IPS-15b (cell line): Measurements from ENCODE around the gene ACSL3.

ENCODE experiments used
- H3K27me3 ChIP-seq: one replicate; pipeline ENCODE4 v1.6.1; 2013; ENCODE audit warnings: low read length; ENCODE audit not compliant: control insufficient read depth, insufficient read depth
- H3K36me3 ChIP-seq: one replicate; pipeline ENCODE4 v1.6.1; 2013; ENCODE audit warnings: low read length; ENCODE audit not compliant: control insufficient read depth, insufficient read depth
- H3K4me1 ChIP-seq: one replicate; pipeline ENCODE4 v1.6.1; 2013; ENCODE audit warnings: mild to moderate bottlenecking, low read length; ENCODE audit not compliant: control insufficient read depth, insufficient read depth
- H3K4me3 ChIP-seq: one replicate; pipeline ENCODE4 v1.5.1; 2013; ENCODE audit warnings: low read depth, low read length
- H3K9ac ChIP-seq: one replicate; pipeline ENCODE4 v1.6.1; 2013; ENCODE audit warnings: low read depth, mild to moderate bottlenecking, low read length
- H3K9me3 ChIP-seq: one replicate; pipeline ENCODE4 v1.6.1; 2013; ENCODE audit warnings: mild to moderate bottlenecking, low read length; ENCODE audit not compliant: control insufficient read depth, insufficient read depth

ACSL3 gene

DNA sequence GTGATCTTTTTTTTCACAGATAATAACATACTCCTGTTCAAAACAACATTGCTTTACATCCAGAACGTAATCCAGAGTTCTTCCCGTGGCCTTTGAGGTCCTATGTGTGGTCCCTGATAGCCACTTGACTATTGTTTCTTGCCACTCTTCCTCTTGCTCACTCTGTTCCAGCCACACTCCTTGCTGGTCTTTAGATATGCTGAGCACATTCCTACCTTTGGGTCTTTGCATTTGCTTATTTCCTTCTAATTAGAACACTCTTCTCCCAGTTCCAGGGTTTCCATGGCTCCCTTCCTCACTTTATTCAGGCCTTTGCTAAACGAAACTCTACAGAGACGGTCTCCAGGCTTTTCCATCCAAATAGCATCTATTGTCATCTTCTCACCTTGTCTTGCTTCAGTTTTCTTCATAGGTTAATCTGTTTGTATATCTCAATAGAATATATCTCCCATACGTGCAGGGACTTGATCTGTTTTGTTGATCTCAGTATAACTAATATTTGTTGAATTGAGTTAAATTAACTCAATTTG is 59.9 kb downstream of the ACSL3 start:
- Histone ChIP-seq H3K36me3 (peaks cover 2% of the 10 kb centered on the region), H3K4me1 (peaks cover 5% of the 10 kb centered on the region), H3K4me3 (no peak overlapping the region), H3K27me3 (no peaks in the 10 kb centered on the region), H3K9me3 (no peaks in the 10 kb centered on the region), H3K9ac (no peak overlapping the region)

DNA sequence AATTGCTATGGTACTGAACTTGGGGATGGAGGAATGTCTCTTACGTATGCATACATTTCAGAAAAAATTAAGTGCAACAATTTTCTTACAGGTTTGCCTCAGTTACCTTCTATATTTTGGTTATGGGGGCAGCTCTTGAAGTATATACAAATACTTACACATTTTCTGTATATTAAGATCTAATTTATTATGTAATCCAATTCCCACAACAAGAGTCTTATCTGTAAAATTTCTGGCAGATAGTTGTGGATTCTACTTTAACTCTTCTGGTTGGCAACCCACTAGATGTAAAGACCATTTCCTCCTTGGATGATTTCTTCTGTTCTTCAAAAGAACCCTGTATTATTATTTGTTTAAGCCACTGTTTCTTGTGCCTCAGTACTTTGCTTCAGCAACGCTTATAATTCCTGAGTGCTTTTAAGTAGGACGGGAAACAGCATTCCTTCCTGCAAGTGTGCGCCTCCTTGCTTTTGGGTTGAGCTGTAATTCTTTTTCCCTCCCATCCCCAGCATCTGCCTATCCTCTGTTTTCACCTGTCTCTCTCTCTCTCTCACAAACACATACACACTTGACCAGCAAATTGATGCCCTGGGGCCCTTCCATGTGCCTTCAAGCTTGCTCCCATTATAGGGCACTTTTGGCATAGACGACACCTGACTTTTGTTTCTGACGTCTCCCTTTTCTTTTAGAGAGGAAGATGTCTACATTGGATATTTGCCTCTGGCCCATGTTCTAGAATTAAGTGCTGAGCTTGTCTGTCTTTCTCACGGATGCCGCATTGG is 61.4 kb downstream of the ACSL3 start:
- Histone ChIP-seq H3K4me3 (no peak overlapping the region), H3K36me3 (peaks cover 2% of the 10 kb centered on the region), H3K27me3 (no peaks in the 10 kb centered on the region), H3K9me3 (no peaks in the 10 kb centered on the region), H3K4me1 (peaks cover 2% of the 10 kb centered on the region), H3K9ac (no peak overlapping the region)

DNA sequence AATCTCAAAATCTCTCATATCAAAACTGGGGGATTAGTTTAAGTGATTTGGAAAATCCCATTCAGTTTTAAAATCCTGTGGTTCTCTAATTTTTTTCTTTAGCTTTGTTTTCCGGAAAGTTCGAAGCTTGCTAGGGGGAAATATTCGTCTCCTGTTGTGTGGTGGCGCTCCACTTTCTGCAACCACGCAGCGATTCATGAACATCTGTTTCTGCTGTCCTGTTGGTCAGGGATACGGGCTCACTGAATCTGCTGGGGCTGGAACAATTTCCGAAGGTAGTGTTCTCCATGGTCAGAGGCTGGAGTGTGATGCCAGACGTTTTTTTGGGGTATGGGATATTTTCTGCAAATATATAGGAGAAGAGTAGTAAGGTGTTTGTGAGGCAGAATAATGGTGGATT is 66.1 kb downstream of the ACSL3 start:
- H3K36me3 ChIP-seq, result peaks cover 2% of the 10 kb centered on the region
- H3K9ac ChIP-seq, result no peak overlapping the region
- no peaks in the 10 kb centered on the region for H3K9me3 ChIP-seq
- H3K4me3 ChIP-seq, result no peak overlapping the region
- H3K4me1 ChIP-seq, result no peaks in the 10 kb centered on the region
- no peaks in the 10 kb centered on the region for H3K27me3 ChIP-seq

- no peaks in the 10 kb centered on the region for H3K4me1 ChIP-seq
- H3K9me3 ChIP-seq, result no peaks in the 10 kb centered on the region
- no peak overlapping the region for H3K9ac ChIP-seq
- H3K36me3 ChIP-seq, result peaks cover 2% of the 10 kb centered on the region
- no peak overlapping the region for H3K4me3 ChIP-seq
- H3K27me3 ChIP-seq, result no peaks in the 10 kb centered on the region
Measured at GRCh38 chr2:222927600-222927999, 66.8 kb downstream of the ACSL3 start.

DNA sequence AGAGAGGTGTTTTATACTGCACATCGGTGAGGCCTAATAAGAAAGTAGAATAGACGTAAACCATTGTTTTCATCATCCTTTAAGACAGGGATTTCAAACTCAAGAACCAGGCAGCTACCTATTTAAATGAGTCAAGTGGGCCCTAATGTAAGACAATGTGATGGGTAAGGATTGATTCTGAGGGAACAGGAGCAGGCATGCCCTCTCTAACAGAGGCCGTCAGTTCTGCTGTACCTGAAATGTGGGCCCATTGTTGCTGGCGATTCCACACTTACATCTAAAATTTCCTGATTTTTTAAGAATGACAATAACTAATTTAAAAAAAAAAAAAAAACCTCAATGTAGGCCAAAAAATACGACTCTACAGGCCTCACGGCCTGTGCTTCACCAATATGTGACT is 67.5 kb downstream of the ACSL3 start:
- no peak overlapping the region for H3K9ac ChIP-seq
- peaks cover 2% of the 10 kb centered on the region for H3K36me3 ChIP-seq
- H3K27me3 ChIP-seq, result no peaks in the 10 kb centered on the region
- no peaks in the 10 kb centered on the region for H3K4me1 ChIP-seq
- no peaks in the 10 kb centered on the region for H3K9me3 ChIP-seq
- no peak overlapping the region for H3K4me3 ChIP-seq

DNA sequence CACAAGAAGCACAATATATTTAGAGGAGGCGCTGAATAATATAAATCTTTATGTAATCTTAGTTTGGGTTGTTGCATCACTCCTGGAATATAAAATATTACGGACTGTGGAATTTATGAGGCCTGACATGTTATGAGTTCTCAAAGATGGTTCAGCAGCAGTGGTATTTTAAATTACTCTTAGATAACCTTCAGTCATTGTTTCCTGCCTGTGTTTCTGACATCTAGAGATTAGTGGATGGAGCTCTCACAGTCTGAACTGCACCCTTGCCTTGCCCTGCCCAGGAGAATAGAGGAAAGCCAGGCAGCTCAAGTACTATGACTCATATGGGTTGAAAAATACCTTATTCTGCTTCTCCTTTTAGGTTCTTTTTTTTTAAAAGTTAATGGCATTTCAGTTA is 70.0 kb downstream of the ACSL3 start:
- no peaks in the 10 kb centered on the region for H3K36me3 ChIP-seq
- no peak overlapping the region for H3K9ac ChIP-seq
- H3K9me3 ChIP-seq, result no peaks in the 10 kb centered on the region
- H3K4me1 ChIP-seq, result no peaks in the 10 kb centered on the region
- H3K27me3 ChIP-seq, result no peaks in the 10 kb centered on the region
- no peak overlapping the region for H3K4me3 ChIP-seq

- no peaks in the 10 kb centered on the region for H3K36me3 ChIP-seq
Measured at GRCh38 chr2:222931659-222932058, 70.8 kb downstream of the ACSL3 start.

GRCh38 chr2:222933458-222933857 is 72.6 kb downstream of the ACSL3 start:
- Histone ChIP-seq H3K9me3 (no peaks in the 10 kb centered on the region), H3K4me1 (no peaks in the 10 kb centered on the region)

More at GRCh38 chr2:222931659-222932058, 70.8 kb downstream of the ACSL3 start:
- H3K4me1 ChIP-seq, result no peaks in the 10 kb centered on the region
- no peak overlapping the region for H3K4me3 ChIP-seq
- H3K9me3 ChIP-seq, result no peaks in the 10 kb centered on the region
- H3K27me3 ChIP-seq, result no peaks in the 10 kb centered on the region
- no peak overlapping the region for H3K9ac ChIP-seq

GRCh38 chr2:222935688-222936298 is 75.0 kb downstream of the ACSL3 start:
- no peaks in the 10 kb centered on the region for H3K27me3 ChIP-seq
- no peak overlapping the region for H3K9ac ChIP-seq
- no peaks in the 10 kb centered on the region for H3K9me3 ChIP-seq
- H3K4me1 ChIP-seq, result no peaks in the 10 kb centered on the region
- H3K36me3 ChIP-seq, result no peaks in the 10 kb centered on the region
- no peak overlapping the region for H3K4me3 ChIP-seq

More at GRCh38 chr2:222933458-222933857, 72.6 kb downstream of the ACSL3 start:
- Histone ChIP-seq H3K9ac (no peak overlapping the region), H3K27me3 (no peaks in the 10 kb centered on the region), H3K4me3 (no peak overlapping the region), H3K36me3 (no peaks in the 10 kb centered on the region)

DNA sequence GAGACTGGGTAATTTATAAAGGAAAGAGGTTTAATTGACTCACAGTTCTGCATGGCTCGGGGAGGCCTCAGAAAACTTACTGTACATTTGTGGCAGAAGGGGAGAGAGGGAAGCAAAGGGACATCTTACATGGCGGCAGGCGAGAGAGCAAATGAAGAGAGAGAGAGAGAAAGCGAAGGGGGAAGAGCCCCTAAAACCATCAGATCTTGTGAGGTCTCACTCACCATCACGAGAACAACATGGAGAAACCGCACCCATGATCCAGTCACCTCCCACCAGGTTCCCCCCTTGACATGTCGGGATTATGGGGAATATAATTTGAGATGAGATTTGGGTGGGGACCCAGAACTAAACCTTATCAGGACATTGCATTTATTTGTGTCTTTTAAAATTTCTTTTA is 75.9 kb downstream of the ACSL3 start:
- Histone ChIP-seq H3K27me3 (no peaks in the 10 kb centered on the region), H3K9ac (no peak overlapping the region), H3K4me1 (no peaks in the 10 kb centered on the region), H3K9me3 (no peaks in the 10 kb centered on the region), H3K4me3 (no peak overlapping the region), H3K36me3 (no peaks in the 10 kb centered on the region)

DNA sequence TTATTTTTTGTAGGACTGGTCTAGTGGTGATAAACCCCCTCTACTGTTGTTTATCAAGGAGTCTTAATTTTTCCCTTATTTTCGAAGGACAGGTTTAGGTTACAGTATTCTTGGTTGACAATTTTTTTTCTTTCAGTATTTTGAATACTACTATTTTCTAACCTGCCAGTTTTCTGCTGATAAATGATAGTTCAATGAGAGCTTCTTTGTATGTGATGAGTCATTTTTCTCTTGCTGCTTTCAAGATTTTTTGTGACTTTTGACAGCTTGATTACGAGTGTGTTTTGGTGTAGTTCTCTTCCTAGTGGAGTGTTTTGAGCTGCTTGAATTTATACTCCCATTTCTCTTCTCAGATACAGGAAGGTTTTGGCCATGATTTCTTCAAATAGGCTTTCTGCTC is 77.5 kb downstream of the ACSL3 start:
- Histone ChIP-seq H3K4me3 (no peak overlapping the region), H3K9me3 (no peaks in the 10 kb centered on the region), H3K9ac (no peak overlapping the region), H3K36me3 (no peaks in the 10 kb centered on the region), H3K4me1 (no peaks in the 10 kb centered on the region), H3K27me3 (no peaks in the 10 kb centered on the region)
